22Rv1 (cell line): ENCODE data around the gene IQCE.

Source experiments
- CTCF ChIP-seq: fragments of 450-650 bp; IDR thresholded peaks from 2 replicates; pipeline ENCODE4 v1.5.1; 2017; ENCODE audit warnings: mild to moderate bottlenecking
- ZFX ChIP-seq: fragments of 450-650 bp; IDR thresholded peaks from 2 replicates; pipeline ENCODE4 v1.6.1; 2017; ENCODE audit warnings: antibody characterized with exemption, borderline replicate concordance

- TF ChIP-seq CTCF (no peak), ZFX (no peak)
Observed at GRCh38 chr7:2598154-2598823, 39.5 kb downstream of the IQCE start.
